ENCODE results near the gene TUBA4A. TPM values are rescaled to one million over a fixed set of nuclear protein-coding genes. Genes with fewer than 3 reads are reported as not detected.

Gene TUBA4A
- total RNA-seq, 1 donor from 2014 or later, result 45.4 TPM

- H3K4me1 ChIP-seq, result peaks cover 10% of the 10 kb centered on the region
- no peak for DNase-seq
- intact Hi-C loops (cut with DNase I), result no loop called here
- no peaks in the 10 kb centered on the region for H3K27me3 ChIP-seq
- H3K27ac ChIP-seq, result no peak overlapping the region
- no peak overlapping the region for H3K4me3 ChIP-seq
- TF ChIP-seq CTCF (IDR thresholded peaks at IDR 0.05), result no peak
- no peak for ATAC-seq
- no peaks in the 10 kb centered on the region for H3K9me3 ChIP-seq
- H3K36me3 ChIP-seq, result peaks cover 50% of the 10 kb centered on the region
These were observed 40.1 kb downstream of the TUBA4A start for GRCh38 chr2:219213486-219214071.

- no peak for TF ChIP-seq CTCF (IDR thresholded peaks at IDR 0.05)
- Histone ChIP-seq H3K27me3 (no peaks in the 10 kb centered on the region), H3K4me3 (no peak overlapping the region), H3K36me3 (peaks cover 55% of the 10 kb centered on the region), H3K27ac (no peak overlapping the region), H3K9me3 (no peaks in the 10 kb centered on the region), H3K4me1 (peaks cover 12% of the 10 kb centered on the region)
- DNase-seq (no peak), ATAC-seq (no peak)
- intact Hi-C loops (cut with DNase I), result no loop called here
These were observed 40.7 kb downstream of the TUBA4A start for GRCh38 chr2:219213026-219213415.

DNA sequence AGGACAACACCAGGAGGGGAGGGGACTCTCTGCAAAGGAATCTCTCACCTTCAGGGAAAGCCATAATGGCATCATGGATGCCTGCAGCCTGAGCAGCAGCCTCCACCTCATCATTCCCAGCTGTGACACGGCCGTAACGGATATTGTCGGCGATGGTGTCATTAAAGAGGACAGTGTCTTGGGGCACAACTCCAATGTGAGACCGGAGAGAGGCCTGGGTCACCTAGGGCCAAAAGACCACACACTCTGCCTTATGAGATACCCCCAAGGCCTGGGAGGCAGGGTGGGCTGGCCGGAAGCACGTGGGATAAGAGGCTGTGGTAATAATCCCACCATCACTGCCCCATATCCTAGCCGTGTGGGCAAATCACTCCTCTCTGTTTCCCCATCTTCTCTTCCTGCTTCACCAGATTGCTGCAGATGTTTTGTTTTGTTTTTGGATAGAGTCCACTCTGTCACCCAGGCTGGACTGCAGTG, 42.8 kb downstream of the TUBA4A start:
- H3K9me3 ChIP-seq, result no peaks in the 10 kb centered on the region
- ATAC-seq, result no peak

DNA sequence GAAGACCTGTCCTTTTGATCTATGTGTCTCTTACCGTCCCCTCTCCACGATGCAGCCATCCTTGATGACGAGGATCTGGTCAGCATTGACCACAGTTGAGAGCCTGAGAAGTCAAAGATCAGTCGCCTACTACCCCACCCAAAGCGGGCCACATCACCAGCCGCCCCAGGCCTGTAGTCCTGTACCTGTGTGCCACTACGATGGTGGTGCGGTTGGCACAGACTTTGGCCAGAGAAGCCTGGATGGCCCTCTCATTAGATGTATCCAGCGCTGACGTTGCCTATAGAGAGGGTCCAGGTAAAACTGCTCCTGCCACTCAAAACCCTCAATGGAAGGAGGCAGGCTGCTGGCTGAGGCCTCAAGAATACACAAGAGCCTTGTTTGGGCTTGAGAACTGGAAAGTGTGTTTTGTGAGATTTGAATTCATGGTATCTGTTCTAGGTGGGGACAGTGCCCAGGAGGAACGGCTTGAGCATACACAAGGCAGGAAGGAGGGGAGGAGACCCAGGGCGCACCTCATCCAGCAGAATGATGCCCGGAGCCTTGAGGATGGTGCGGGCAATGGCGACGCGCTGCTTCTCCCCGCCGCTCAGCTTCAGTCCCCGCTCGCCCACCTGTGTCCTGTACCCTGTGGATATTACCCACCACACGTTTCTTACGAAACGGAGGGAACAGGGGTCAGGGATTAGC, 43.4 kb downstream of the TUBA4A start:
- DNase-seq (no peak), ATAC-seq (no peak)
- Histone ChIP-seq H3K27me3 (no peaks in the 10 kb centered on the region), H3K9me3 (no peaks in the 10 kb centered on the region), H3K27ac (no peak overlapping the region), H3K4me3 (no peak overlapping the region), H3K4me1 (peaks cover 18% of the 10 kb centered on the region), H3K36me3 (peaks cover 50% of the 10 kb centered on the region)
- no peak for TF ChIP-seq CTCF (IDR thresholded peaks at IDR 0.05)
- intact Hi-C loops (cut with DNase I), result no loop called here

More for the DNA sequence above, 42.8 kb downstream of the TUBA4A start:
- TF ChIP-seq CTCF (IDR thresholded peaks at IDR 0.05), result no peak
- no peak overlapping the region for H3K27ac ChIP-seq
- no peaks in the 10 kb centered on the region for H3K27me3 ChIP-seq
- peaks cover 16% of the 10 kb centered on the region for H3K4me1 ChIP-seq
- intact Hi-C loops (cut with DNase I), result no loop called here
- H3K36me3 ChIP-seq, result peaks cover 55% of the 10 kb centered on the region
- no peak overlapping the region for H3K4me3 ChIP-seq
- DNase-seq, result no peak

DNA sequence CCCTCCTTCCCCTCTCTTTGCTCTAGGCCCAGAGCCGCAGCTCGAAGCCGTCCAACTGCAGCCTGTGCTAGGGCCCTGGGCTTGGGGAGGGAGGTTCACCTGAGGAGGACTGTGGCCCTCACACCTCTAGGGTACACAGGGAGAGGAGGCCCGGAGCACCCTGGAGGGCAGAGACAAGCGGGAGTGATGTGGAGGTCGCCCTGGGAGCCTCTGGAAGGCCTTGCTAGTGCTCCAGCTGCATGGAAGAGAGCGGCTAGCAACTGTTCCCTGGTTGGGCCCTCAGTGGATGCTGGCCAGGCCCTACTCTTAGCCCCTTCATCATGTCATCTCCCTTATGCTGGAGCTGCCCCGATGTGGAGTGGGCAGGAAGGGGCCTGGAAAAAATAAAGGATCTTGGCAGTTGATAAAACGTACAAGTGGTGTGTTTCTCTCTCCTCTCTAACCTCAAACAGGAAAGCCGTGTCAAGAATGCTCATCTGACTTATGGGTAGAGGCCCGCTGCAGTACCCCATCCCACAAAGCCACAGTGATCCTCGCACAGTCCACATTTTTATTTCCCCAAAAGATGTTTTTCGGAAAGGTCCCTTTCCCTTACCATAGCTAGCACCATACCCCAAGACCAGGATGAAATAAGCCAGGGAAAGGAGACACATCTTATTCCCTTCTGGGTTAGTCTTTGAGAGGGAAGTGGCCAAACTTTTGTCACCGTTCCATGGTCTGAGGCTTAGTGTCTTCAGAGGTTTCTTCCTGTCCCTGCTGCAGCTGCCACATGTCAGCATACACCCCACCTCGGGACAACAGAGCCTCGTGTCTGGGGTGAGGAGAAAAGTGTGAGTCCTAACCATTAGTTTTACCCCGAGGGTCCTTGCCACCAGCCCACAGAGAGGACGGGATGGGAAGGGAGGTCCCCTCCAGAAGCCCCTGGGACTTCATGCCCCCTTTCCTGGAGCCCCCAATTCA, 44.2 kb downstream of the TUBA4A start:
- H3K4me1 ChIP-seq, result peaks cover 18% of the 10 kb centered on the region
- ATAC-seq, result no peak
- peaks cover 45% of the 10 kb centered on the region for H3K36me3 ChIP-seq
- intact Hi-C loops (cut with DNase I), result no loop called here
- no peaks in the 10 kb centered on the region for H3K27me3 ChIP-seq
- H3K4me3 ChIP-seq, result no peak overlapping the region
- TF ChIP-seq CTCF (IDR thresholded peaks at IDR 0.05), result no peak
- H3K9me3 ChIP-seq, result no peaks in the 10 kb centered on the region
- no peak for DNase-seq
- no peak overlapping the region for H3K27ac ChIP-seq

Data from upper lobe of right lung (tissue), 1 donor.